NCI-H128 (cell line): ENCODE results near the gene XCL1.
A peak's percentile ranks its signal among the peaks of the same experiment; 100 is the strongest.

Experiments used
- DNase-seq: peaks from one replicate; lab custom pipeline; 2025; ENCODE audit not compliant: unreplicated experiment; lab: John Stamatoyannopoulos, UW

The XCL1 gene

DNA sequence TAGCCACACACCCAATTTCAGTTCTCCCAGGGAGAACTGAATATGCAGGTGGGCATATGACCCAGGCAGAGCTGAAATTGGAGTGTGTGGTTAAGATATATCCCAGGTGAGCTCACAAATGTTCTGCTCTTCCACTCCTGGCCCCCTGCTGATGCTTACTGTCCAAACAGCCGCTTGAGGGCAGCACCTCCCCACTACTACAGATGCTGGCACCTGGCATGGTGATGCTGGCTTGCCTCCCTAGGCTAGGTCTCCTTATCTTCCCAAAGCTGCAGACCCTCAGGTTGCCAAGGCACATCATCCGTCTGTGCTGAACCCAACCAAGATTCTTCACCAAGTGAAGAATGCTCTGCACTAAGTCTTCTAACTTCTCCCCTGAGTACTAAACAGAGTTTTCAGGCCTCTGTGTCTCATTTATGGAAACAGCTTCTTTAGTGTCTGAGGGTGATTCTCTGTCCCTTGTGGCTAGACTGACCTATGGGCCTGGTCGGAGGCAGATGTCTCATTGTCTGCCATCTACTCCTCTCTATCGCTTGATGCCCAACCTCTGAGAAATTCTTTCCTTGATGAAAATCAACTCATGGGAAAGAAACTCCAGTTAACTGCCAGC, 27.2 kb downstream of the XCL1 start:
- peak; percentile 80 for DNase-seq

DNA sequence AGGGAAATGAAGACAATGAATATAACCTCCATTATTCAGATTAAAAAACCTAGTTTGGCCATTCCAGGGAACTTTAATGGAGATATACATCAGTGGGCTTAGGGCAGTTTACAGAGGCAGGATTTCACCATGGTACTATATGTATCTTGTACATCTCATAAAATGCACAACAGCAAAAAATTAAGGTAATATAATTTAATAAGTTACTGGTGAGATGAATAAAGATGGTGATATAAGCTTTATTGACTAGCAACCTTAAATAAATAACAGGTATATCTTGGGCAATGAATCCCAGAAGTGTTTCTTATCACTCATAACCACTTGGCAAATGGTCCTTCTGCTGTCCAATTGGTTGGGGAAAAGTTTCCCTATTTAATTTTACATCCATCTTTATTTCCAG, 29.0 kb downstream of the XCL1 start:
- DNase-seq = no peak

DNA sequence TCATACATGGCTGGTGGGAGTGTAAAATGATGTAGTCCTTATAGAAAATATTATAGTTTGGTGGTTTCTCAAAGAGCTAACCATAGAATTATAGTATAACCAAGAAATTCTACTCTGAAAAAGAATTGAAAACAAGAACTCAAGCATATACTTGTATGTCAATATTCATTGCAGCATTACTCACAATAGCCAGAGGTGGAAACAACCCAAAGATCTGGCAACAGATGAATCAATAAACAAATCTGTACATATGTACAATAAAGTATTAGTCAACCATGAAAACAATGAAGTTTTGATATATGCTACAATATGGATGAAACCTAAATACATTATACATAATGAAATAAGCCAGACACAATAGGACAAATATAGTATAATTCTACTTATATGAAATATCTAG, 29.7 kb downstream of the XCL1 start:
- no peak for DNase-seq

DNA sequence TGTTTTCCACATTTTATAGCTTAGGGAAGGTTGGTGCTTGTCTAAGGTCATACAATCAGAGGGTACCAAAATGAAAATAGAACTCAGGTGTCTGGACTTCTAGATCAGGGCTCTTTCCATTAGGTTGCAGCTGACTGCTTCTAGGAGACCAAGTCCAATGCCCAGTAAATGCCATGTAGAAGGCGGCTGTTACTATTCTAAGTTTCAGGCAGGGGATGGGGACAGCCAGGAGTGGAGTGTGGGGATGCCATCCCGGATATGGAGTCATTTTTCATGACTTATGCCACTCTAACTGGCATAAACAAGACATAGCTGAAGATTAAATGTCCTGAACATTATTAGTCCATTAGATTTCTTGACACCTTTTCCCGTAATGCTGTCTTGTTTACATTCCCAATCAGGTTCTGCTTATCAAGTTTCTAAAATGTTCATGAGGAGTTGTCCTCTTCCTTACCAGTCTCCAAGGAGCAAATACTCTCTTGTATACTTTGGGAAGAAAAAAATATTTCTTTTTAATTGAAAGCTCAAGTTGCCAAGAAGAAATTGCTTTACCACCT, 31.5 kb downstream of the XCL1 start:
- DNase-seq = no peak

DNA sequence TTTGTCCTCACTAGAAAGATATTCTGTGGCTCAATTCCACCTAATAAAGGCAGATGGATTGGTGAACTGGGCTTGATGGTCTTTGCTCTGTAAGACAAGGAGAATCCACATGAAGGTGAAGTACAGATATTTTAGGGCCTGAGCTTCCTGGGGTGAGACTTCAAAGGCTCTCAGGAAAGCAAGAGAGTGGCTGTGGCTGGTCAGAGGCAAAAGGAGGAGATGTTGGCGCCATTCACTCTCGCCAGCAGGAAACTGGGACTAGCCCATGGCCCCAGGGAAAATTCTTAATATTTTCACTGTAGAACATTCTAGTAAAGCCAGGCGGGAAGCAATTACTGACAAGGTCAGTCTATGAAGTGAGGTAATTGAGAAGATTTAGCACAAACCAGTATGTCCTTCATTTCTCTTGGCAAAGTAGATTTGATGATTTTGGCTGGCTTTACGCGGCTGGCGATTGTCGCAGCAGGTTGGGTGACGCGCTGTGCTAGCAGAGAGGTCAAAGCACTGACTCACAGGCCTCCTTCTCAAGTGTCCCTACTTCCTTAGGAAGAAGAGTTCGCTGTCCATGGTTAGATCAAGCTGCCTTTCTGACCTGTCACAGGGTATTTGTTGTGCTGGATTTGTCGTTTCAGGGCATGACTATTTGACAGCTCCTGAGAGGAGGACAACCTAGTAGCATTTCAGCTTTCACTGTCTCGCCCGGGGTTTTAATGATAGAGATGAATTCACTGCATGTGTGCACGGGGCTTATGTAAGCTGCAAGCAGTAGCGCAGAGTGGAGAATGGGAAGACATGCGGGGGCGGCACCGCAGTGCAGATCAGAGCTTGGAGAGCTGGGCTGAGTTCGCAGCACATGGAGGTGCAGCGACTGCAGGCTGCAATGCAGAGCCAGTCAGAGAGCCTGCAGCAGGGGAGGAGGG, 32.7 kb downstream of the XCL1 start:
- DNase-seq = no peak

DNA sequence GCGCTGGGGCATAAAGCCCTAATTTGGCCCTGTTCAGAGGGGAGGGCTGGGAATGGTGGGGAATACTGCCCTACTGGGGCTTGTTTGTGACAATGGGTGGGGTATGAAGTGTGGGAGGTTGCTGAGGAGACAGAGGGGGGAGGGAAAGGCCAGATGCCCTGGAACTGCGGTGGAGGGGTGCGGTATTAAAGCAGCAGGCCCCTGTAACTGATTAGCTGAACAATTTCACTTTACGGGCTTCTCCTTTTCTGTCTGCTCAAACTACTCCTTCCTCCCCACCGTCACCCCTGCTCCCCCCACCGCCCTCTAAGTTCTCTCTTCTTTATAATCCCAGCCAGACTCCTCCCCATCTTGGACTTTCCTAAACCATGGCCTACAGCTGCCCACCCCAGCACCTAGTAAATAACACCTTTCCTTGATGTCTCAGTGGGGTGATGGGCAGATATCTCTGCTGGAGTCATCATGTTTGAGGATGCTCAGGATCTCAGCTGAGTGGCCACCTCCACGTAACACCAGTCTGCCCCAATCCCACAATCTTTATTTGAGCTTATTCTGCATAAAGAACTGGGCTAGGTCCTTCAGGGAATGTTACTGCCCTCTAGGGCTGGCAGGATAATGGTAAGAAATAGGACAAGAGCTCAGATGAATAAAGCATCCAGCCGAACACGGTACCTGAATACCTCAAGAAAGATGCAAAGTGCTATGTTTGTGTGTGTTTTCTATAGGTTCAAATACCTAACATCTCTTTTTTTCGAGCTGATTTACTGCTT, 33.5 kb downstream of the XCL1 start:
- DNase-seq = no peak

DNA sequence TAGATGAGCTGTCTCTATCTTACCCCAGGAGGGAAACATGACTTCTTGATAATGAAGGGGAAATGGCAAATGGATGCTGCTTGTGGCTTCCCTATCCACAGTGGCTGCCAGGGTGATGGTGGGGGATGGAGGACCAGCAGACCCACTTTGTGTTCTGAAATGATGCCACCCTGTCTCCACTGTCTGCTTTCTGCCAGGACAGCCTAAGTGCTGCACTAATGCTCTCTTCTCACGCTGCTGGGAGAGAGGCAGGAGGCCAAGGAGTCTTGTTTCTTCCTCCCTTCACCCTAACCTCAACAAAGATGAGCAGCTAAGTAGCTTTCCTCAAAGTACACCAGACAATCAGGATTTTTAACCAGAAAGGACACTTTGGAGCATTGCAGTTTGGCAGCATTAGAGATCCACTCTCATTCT, 36.6 kb downstream of the XCL1 start:
- no peak for DNase-seq

DNA sequence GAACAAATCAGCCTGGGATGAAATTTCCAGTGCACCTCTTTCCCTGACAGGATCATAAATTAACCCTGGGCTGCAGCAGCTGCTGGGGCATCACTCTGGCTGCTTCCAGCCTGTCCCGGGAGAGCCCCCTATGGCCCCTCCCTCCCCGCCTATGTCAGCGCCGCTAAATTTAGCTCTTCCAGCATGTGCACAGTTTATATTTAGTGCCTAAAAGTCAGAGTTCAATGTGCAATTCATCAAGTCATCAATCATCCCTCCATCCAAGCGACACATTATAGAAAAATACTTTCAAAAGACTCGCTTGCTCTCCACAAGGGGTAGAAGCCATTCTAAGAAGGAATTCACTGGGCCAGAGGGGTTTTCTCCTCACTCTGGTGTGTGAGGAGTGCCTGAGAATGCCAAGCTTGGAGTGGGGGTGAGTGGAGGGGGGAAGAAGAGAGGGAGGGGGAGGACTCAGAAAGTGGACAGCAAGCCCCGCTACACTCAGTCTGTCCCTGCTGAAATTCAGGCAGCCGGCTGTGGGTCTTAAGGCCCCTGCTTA, 37.4 kb downstream of the XCL1 start:
- peak; percentile 23 for DNase-seq

DNA sequence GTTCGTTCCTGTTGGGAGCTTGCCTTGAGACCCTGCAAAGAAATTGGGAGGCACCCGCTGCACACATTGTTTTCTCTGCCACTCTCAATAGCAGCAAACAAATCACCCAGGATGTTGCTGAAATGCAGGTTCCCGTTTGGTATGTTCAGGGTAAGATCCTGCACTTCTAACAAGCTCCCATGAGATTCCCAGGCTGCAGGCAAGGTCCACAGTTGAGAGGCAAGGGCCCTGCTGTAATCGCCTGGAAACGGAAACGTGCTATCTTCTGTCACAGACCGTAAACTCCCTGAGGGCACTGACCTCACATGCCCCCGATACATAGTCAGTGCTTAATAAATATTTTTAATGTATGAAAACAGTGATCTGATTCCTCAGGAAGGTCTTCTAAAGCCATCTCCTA, 37.8 kb downstream of the XCL1 start:
- DNase-seq = no peak

DNA sequence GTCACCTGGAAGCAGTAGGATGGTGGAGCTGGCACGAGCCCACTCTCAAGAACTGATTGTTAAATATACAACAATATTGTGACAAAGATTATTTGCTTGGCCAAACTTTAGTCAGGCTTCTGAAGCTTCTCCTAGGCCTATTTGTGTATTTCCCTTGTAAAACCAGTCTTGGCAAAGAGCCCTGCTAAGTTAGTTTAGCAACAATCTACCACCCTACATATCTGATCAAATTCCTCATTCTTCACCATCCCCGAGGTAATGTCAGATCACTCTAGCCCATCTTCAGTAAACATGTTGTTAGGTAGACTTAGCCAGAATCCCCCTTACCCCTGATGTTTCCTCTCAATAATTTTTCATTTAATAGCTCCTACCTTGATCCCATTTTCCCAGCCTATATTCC, 39.6 kb downstream of the XCL1 start:
- no peak for DNase-seq

DNA sequence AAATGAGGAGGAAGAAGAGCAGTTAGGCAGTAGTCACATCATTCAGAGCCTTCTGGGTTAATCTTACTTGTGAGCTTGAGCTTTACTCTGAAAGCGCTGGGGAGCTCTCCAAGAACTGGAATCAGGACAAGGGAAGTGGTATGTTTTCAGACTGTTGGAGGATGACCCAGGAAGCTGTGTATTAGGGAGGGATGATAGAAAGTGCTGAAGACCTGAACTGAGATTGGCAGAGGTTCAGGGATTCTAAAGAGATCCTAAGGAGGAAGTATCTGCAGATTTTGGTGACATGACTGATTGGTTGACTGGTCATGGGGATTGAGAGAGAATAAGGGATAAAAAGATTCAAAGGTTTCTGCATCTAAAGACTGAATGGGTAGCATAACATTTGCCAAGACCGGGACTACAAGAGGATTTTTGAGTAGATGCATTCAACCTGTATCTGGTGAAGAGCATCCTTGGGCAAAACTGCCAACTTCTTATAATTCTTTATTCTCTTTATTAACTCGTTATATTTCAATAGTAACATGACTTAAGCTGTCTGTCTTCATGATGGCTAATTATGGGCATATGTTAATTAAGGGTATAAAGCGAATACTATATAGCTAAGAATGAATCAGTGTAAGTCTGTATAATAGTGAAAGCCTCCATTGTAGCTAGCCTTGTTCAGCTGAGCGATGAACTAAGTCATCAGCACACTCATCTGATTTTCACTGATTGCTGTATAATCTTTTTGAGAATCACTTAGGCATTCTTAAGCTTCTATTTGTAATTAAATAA, 41.8 kb downstream of the XCL1 start:
- no peak for DNase-seq

DNA sequence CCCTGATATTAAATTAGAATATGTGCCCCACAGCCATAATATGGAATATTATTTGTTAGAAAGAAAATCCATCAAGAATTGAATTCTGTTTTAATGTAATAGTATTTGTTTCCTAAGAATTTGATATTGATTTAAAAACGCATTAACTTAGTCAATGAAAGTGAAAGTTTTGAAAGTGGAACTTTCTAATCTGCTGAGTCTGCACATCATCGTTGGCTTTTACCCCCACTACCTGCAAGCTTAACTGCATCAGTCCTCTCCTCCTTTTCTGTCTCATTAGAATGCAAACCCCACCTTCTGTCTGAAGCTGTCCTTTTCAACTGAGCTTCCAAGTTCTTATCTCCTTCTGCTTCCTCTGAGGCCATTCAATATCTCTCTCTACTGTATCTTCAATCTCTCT, 42.5 kb downstream of the XCL1 start:
- DNase-seq = no peak

DNA sequence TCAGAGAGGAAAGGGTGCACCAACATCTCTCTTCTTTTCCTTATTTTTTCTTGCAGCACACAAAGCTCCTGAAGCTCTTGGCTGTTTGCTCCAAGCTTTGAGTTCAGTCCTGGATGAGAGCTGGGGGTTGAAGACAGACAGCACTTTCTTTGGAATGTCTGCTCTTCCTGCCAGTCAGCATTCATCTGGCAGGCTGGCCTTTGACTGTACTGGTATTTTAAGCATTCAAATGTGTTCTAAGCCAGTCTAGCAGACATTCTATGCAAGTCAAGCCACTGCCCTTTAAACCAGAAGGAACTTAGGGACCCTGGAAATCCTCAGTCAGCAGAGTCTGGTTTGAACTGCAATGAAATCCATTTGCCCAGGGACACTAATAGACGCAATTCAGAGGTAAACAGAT, 45.0 kb downstream of the XCL1 start:
- no peak for DNase-seq

DNA sequence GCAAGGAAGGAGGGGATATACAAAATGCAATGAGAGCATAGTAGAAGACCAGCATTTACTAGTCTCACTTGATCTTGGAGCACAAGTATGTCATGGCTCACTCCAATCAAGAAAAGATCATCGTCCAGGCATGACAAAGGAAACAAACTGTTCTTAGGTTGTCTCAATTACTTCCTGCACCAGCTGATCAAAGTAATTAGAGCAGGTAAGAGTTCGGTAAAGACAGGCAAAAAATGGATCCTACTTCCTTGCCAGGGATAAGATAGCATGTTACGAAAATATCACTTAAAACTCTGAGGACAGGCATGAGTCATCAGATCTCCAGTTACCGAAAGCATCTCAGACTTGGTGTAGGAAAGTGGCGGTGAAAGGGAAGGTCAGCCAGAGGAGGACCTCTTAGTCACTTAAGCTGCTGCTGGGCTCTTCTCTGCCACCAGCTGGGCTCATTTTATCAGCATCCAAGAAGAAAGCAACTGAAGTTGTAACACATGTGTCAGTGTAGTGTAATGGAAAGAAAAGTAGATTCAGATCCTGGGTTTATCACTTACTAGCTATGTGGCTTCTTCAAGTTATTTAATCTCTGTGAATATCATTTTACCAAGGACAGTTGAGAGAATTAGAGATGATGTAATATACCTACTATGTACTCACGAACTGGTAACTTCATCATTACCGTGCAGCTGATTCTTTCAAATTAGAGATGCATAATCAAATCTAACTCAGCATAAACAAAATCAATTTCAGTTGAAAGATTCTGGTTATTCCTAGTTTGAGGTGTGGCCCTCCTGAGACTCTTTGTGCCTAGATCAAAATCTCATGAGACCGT, 46.8 kb downstream of the XCL1 start:
- DNase-seq = no peak

DNA sequence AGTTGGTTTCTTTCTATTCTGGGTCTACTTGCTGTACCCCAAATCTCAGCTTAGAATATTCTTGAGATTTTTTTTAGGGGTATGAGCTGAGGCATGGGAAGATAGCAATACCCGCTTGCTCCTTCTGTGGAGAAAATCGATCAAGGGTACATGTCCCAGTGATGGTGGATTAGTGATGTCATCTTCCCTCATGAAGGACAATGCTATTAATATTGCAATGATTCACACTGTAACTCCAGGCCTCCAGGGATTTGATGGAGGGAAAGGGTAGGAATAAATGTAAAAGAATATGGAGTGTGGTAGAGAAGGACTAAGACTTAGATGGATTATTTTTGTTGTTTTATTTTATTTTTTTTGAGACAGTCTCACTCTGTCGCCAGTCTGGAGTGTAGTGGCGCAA, 47.4 kb downstream of the XCL1 start:
- no peak for DNase-seq

DNA sequence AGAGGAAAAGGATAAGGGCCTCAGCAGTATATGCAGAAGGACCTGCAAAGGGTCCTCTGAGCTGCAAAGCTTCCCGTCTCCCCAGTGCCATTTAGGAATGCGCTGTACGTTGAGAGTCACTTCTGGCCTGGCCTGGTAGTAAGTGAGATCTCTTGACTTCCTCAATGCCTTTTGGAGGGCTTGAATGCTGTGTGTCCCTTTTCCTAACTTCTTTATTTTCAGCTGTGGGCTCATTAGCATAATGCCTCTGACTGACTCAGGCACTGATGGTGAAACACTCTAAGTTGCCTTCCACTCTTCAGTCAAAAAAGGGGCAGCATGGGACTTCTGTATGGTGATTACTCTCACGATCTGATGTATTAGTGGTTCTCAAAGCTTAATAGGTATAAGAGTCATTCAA, 49.9 kb downstream of the XCL1 start:
- DNase-seq = no peak

DNA sequence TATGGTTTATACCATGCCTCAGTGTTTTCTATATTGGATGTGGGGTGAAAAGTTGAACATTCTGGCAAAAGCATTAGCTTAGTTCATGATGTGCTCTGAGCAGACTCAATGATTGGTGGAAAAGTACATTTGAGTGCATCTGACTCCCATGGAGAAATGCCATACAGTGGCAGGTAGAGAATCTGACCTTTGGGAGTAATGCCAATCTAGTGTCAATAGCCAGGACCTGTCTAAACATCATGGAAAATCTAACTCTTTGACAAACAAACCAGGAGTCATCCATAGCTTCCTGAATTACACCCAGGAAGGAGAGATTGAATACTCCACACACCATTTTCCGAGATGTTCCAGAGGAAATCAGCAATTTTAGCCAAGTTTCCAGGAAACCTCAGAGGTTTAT, 51.0 kb downstream of the XCL1 start:
- no peak for DNase-seq

DNA sequence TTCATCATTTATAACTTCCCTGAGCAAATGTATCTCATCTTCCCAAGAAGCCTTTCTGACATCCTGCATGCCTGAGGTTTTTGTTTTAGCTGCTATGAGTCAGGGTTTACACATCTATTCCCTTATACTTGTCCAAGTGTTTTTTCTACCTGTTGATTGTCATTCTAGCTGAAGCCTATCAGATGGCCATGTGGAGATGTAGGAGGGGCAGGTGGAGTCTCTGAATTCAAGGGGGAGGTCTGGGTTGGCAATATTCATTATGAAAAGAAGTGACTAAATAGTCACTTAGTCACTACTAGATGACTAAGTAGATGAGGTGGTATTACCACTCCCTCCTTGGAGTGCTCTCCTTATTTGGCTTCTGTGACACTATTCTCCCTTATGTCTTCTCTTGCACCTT, 52.4 kb downstream of the XCL1 start:
- DNase-seq = no peak

DNA sequence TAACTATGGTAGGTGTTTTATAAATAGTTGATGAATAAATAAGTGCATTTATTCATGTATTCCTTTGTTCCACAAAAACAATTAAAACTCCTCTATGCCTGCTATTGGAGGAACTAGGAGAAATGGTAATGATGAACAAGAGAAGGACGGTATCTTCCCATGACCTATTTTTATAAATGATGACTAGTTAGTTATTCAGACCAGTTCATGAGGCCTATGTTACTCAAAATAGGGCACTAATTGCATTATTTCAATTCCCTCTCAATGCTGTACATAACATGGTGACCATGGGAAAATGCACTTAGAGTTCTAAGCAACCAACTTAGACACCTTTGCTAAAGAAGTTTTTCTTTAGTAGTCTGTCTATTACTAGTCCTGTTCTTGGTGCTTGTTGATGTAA, 53.1 kb downstream of the XCL1 start:
- no peak for DNase-seq
